ENCODE results near the gene CCDC12.

DNA sequence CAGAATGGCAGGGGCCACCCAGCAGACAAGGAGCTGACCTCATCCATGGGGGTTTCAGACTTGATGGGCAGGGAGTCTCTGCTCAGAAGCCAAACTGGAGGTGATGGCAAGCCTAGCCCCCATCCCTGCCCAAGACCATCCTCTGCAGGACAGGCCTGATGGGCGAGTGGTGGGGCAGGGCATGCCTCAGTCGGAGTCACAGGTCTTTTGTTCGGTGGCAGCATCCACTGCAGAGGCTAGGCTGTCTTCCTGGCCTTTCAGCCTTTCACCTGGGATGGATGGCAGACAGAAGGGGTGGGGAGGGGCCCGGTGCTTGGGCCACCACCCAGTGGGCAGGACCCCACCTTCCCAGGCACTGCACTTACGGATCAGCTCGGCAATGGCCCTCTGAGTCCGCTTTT, 54.7 kb downstream of the CCDC12 start:
- no peak for TF ChIP-seq CTCF (IDR thresholded peaks at IDR 0.05; ENCODE audit: low read depth, low read length)
- TF ChIP-seq, protein P1, sequence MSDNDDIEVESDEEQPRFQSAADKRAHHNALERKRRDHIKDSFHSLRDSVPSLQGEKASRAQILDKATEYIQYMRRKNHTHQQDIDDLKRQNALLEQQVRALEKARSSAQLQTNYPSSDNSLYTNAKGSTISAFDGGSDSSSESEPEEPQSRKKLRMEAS (IDR thresholded peaks at IDR 0.05; ENCODE audit: low read depth, low read length) = no peak
